Heart left ventricle (tissue), 16 donors: Measurements from ENCODE around the gene TEK. TPM values are rescaled to one million over a fixed set of nuclear protein-coding genes. Genes with fewer than 3 reads are reported as not detected.

Source experiments
- ATAC-seq, 4 donors: fragments of 200-7000 bp; cut with Tn5 transposase; one replicate each; pipeline ENCODE4 v1.9.1; 2020 to 2022; ENCODE audit warnings: moderate library complexity in 4 of 4, mild to moderate bottlenecking in 3 of 4, moderate number of reproducible peaks in 1 of 4
- DNase-seq, 5 donors: peaks; one replicate each; pipeline ENCODE4 v3.0.0-alpha.2; 2020
- H3K27ac ChIP-seq, 12 donors: fragments of 200-600 bp; sonication (generic) in 4 of 12; one replicate each; pipeline versions ENCODE4 v1.5.0 to v1.8.0; 2016 to 2022; ENCODE audit warnings: mild to moderate bottlenecking in 2 of 12
- H3K27me3 ChIP-seq, 9 donors: fragments of 200-600 bp; sonication (generic) in 2 of 9; one replicate each; pipeline versions ENCODE4 v1.5.1 to v1.8.0; 2016 to 2022; ENCODE audit warnings: mild to moderate bottlenecking in 3 of 9
- H3K36me3 ChIP-seq, 9 donors: fragments of 200-600 bp; sonication (generic) in 2 of 9; one replicate each; pipeline versions ENCODE4 v1.5.0 to v1.8.0; 2018 to 2022; ENCODE audit warnings: mild to moderate bottlenecking in 2 of 9
- H3K4me1 ChIP-seq, 12 donors: fragments of 200-600 bp; sonication (generic) in 4 of 12; one replicate each; pipeline versions ENCODE4 v1.5.0 to v1.8.0; 2016 to 2022; ENCODE audit warnings: mild to moderate bottlenecking in 3 of 12
- H3K4me3 ChIP-seq, 12 donors: fragments of 200-600 bp; sonication (generic) in 4 of 12; one replicate each; pipeline versions ENCODE4 v1.5.0 to v1.8.0; 2017 to 2022; ENCODE audit warnings: mild to moderate bottlenecking in 9 of 12, moderate library complexity in 4 of 12
- H3K9me3 ChIP-seq, 12 donors: fragments of 200-600 bp; sonication (generic) in 4 of 12; one replicate each; pipeline versions ENCODE4 v1.5.0 to v1.8.0; 2016 to 2022; ENCODE audit warnings: mild to moderate bottlenecking in 1 of 12
- POLR2A ChIP-seq, 2 donors: fragments of 450-650 bp; IDR thresholded peaks; one replicate each; pipeline ENCODE4 v1.6.1; 2017; ENCODE audit warnings: antibody characterized with exemption in 2 of 2, mild to moderate bottlenecking in 2 of 2, moderate library complexity in 2 of 2
- WGBS, 4 donors: extraction: QIAGEN DNeasy Blood & Tissue Kit in 2 of 4; methylation state at CpG; one replicate each; pipeline versions ENCODE4 v1.1.5 to v1.1.7; 2013 to 2018; 5-methylcytosine and 5-hydroxymethylcytosine counted together
- intact Hi-C, 10 donors: fragments of 100-400 bp; cut with DNase I; formaldehyde crosslinking; loops; one replicate each; pipeline versions ENCODE4 v1.11.1 to v1.14.2; 2022
- long read RNA-seq, 3 donors: library from polyadenylated mRNA; unstranded; transcript quantifications; one replicate each; pipeline ENCODE4 v2.0.0, GENCODE V29; 2020 to 2021
- polyA plus RNA-seq, 2 donors: library from polyadenylated mRNA; stranded (reverse); fragments of 200-250 nt; gene quantifications; one replicate each; pipeline ENCODE4 v1.2.3, GENCODE V29; 2013
- total RNA-seq, 9 donors: library from RNA; depleted of rRNA in 2 of 9; stranded (reverse); fragments of >200 nt in 2 of 9; fragmentation: NEBNext Ultra II Directional in 3 of 9; extraction: Animal tissue kit (Norgen Biotek cat#: 25700) in 3 of 9; gene quantifications; one replicate each; pipeline versions ENCODE4 v1.1.0 to v1.2.4, GENCODE V29; 2016 to 2023
- TF ChIP-seq, protein P1 (sequence below), 12 donors: fragments of 200-600 bp; sonication (generic) in 4 of 12; IDR thresholded peaks; one replicate each; pipeline versions ENCODE4 v1.5.0 to v1.8.0; 2018 to 2022; ENCODE audit warnings: antibody characterized with exemption in 12 of 12, mild to moderate bottlenecking in 5 of 12
- donor health status: ischemic (EF 13 %, LVEDD 7.1; RV severe dilation, severe dysfunction).
- donor health status: healthy with polysubstance abuse.
- donor health status: DM: no; HTN: yes; CAD: no.
- donor health status: DM: no; HTN: no; CAD: no.
- donor health status: ischemic (EF 25% LVEDD 6.9; RV normal size, moderate dysfunction).
- donor health status: ischemic (EF 25% LVEDD 5.7; RV mildly dilated, moderate dysfunction).
- donor health status: healthy.
- donor health status: DM: yes; HTN: yes; CAD: no.
- donor health status: ischemic (EF 35%, LVEDD 5.7; RV mildly dilated, moderate dysfunction).
- donor health status: nonischemic (EF 11% LVEDD 7.7; RV severe dilation, severe dysfunction).
- donor health status: DM: yes; HTN: yes; CAD: no.
- donor health status: PGD.
- donor health status: ischemic (EF 29% LVEDD 5.4; RV normal size, mild dysfunction).
- donor health status: nonischemic (EF 23%, LVEDD 6.1; RV moderate dilation, normal function).

TEK gene
- 10 to 100 TPM; 11.9 to 36.5 (median 19.2) TPM for total RNA-seq
- polyA plus RNA-seq: 10 to 100 TPM in 1 of 2 donors, 1 to 10 TPM in 1; 6.4 to 17.7 TPM
- long read RNA-seq, donor 1, full-length matches to known transcripts: 8 of 27 reads
- long read RNA-seq, donor 1, partial matches to known transcripts: 7 of 27 reads
- long read RNA-seq, donor 1, other reads (novel, unspliced or antisense): 12 of 27 reads
- long read RNA-seq, donor 2, full-length matches to known transcripts: 14 of 72 reads
- long read RNA-seq, donor 2, partial matches to known transcripts: 21 of 72 reads
- long read RNA-seq, donor 2, other reads (novel, unspliced or antisense): 37 of 72 reads
- long read RNA-seq, donor 3, full-length matches to known transcripts: 1 of 20 reads
- long read RNA-seq, donor 3, partial matches to known transcripts: 2 of 20 reads
- long read RNA-seq, donor 3, other reads (novel, unspliced or antisense): 17 of 20 reads

DNA sequence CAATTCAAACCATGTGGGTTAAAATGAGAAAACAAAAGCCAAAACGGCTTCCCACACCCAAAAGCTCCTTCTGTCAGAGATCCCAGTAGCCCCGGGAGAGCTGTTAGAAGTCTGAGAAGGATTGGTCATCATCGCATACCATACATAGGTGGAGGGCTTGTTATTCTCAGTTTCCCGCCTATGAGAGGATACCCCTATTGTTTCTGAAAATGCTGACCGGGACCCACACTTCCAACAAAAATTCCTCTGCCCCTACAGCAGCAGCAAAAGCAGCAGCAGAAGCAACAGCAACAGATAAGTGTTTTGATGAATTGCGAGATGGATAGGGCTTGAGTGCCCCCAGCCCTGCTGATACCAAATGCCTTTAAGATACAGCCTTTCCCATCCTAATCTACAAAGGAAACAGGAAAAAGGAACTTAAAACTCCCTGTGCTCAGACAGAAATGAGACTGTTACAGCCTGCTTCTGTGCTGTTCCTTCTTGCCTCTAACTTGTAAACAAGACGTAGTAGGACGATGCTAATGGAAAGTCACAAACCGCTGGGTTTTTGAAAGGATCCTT is at the start of gene TEK:
TSS of gene TEK (plus strand) at position 245 of the 561 bp plus-strand sequence. CDS start 366 bp downstream, outside the sequence.
- peak in 1 of 5 donors; percentile 19 for DNase-seq
- H3K27me3 ChIP-seq: no peaks in the 10 kb centered on the region
- peak in 1 of 2 donors; percentile 46 for TF ChIP-seq POLR2A (IDR thresholded peaks at IDR 0.05)
- TF ChIP-seq, protein P1, sequence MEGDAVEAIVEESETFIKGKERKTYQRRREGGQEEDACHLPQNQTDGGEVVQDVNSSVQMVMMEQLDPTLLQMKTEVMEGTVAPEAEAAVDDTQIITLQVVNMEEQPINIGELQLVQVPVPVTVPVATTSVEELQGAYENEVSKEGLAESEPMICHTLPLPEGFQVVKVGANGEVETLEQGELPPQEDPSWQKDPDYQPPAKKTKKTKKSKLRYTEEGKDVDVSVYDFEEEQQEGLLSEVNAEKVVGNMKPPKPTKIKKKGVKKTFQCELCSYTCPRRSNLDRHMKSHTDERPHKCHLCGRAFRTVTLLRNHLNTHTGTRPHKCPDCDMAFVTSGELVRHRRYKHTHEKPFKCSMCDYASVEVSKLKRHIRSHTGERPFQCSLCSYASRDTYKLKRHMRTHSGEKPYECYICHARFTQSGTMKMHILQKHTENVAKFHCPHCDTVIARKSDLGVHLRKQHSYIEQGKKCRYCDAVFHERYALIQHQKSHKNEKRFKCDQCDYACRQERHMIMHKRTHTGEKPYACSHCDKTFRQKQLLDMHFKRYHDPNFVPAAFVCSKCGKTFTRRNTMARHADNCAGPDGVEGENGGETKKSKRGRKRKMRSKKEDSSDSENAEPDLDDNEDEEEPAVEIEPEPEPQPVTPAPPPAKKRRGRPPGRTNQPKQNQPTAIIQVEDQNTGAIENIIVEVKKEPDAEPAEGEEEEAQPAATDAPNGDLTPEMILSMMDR (IDR thresholded peaks at IDR 0.05): no peak
- ATAC-seq: peak; percentile 39 to 68 (median 57)
- no peaks in the 10 kb centered on the region for H3K36me3 ChIP-seq
- WGBS, 4 donors: 13 to 27% (median 18%) methylated on average over 9 of the region's 9 CpGs
- H3K27ac ChIP-seq: peak within 1 kb of the TSS; percentile 19 to 88 (median 73)
- H3K4me3 ChIP-seq: peak within 1 kb of the TSS; percentile 1 to 64 (median 52)
- H3K4me1 ChIP-seq: peaks cover 0 to 21% (median 0%) of the 10 kb centered on the region in 12 donors
- intact Hi-C loops: loop anchor here in 1 of 10 donors (5.0 kb wide), 1 partner anchor 78 kb away; no protein-coding TSS in a partner anchor
- H3K9me3 ChIP-seq: no peaks in the 10 kb centered on the region

DNA sequence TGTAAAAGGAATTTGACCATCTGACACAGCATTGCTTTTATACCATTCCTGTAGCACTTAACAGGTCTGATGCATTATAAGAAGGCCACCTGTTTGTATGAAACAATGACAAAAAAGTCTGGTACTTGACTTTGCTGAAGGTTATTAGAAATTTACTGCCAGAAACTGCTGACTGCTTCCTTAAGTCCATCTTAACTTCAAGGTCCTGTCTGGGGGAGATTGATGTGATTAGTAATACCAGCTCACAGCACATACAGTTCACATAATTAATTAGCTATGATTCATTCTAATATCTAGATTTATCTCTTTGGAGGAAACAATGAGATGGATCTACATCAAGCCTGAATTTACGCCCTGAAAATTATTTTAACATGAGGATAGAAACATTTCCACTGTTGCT is 49.6 kb upstream of the TEK start:
- no peaks in the 10 kb centered on the region for H3K9me3 ChIP-seq
- H3K4me3 ChIP-seq: no peak overlapping the region
- TF ChIP-seq, protein P1 (IDR thresholded peaks at IDR 0.05): no peak
- no peak for TF ChIP-seq POLR2A (IDR thresholded peaks at IDR 0.05)
- peaks cover 0 to 32% (median 10%) of the 10 kb centered on the region in 9 donors for H3K36me3 ChIP-seq
- DNase-seq: no peak
- H3K27me3 ChIP-seq: no peaks in the 10 kb centered on the region
- intact Hi-C loops: no loop called here
- peaks cover 0 to 7% (median 0%) of the 10 kb centered on the region in 12 donors for H3K4me1 ChIP-seq
- H3K27ac ChIP-seq: no peak overlapping the region
- ATAC-seq: no peak
- WGBS, 4 donors: 68 to 82% (median 75%) methylated on average over 1 of the region's 1 CpG

DNA sequence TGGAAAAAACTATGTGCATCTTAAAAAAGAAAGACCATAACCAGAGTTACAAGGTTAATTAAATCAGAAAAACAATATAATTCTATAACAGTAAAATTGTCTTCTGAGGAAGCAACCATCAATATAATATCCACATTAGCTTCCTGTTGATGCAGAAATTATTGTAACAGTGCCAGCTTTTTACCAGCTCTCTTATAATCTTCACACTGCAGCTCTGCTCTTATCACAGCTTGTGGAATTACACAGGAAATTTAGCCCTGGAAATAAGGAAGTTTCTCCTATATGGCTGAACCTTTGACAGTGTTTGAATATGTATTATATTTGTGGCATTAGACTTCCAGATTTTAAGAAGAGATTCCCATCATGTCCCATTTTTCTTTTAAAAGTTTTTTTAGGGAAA is 49.1 kb upstream of the TEK start:
- Histone ChIP-seq H3K4me3 (no peak overlapping the region), H3K36me3 (peaks cover 0 to 32% (median 10%) of the 10 kb centered on the region in 9 donors), H3K27me3 (no peaks in the 10 kb centered on the region), H3K4me1 (peaks cover 0 to 7% (median 0%) of the 10 kb centered on the region in 12 donors), H3K27ac (no peak overlapping the region), H3K9me3 (no peaks in the 10 kb centered on the region)
- TF ChIP-seq POLR2A (IDR thresholded peaks at IDR 0.05): no peak
- TF ChIP-seq, protein P1 (IDR thresholded peaks at IDR 0.05): no peak
- intact Hi-C loops: no loop called here
- ATAC-seq (no peak), DNase-seq (no peak)

DNA sequence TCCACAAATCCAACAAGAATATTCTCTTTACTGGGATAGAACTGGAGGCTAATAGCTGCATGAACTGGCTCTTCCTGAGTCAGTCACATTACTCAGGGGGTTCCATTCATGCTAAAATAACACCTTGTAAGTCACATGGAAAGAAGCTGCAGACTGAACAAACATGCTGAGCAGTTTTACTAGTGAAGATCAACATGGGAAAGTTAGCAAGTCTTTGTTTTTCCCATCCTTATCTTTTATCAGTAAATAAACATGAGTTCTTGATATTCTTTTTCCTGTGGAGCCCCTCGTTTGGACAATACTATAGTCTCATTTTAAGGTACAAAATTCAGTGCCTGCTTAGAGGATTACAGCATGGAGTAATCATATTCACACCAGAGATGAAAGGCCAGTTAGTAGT is 43.7 kb upstream of the TEK start:
- no peak for DNase-seq
- Histone ChIP-seq H3K27me3 (no peaks in the 10 kb centered on the region), H3K36me3 (peaks cover 0 to 12% (median 0%) of the 10 kb centered on the region in 9 donors), H3K4me3 (no peak overlapping the region), H3K27ac (no peak overlapping the region), H3K4me1 (peaks cover 0 to 4% (median 0%) of the 10 kb centered on the region in 12 donors), H3K9me3 (no peaks in the 10 kb centered on the region)
- 43 to 62% (median 56%) methylated on average over 1 of the region's 1 CpG for WGBS, 4 donors
- intact Hi-C loops: loop anchor here in 1 of 10 donors (5.0 kb wide), 1 partner anchor 137 kb away; no protein-coding TSS in a partner anchor
- ATAC-seq: no peak
- TF ChIP-seq, protein P1 (IDR thresholded peaks at IDR 0.05): no peak
- no peak for TF ChIP-seq POLR2A (IDR thresholded peaks at IDR 0.05)
